ENCODE results near the gene LRRC55. TPM values are rescaled to one million over a fixed set of nuclear protein-coding genes. Genes with fewer than 3 reads are reported as not detected.

The LRRC55 gene
- total and polyA plus RNA-seq, 2 donors (not counting 3 experiments of a cell fraction or from before 2014, with no cell fraction given), result not detected

- H3K27ac ChIP-seq (ENCODE audit: insufficient read depth, low read depth, low read length), result no peak overlapping the region
- H3K9me3 ChIP-seq (replicated peaks; ENCODE audit: control insufficient read depth, insufficient read depth, low read length), result no peaks in the 10 kb centered on the region
- H3K4me2 ChIP-seq (ENCODE audit: insufficient read depth, low read length), result no peak overlapping the region
- H3K36me3 ChIP-seq (ENCODE audit: control insufficient read depth in 2 of 2, extremely low read depth in 1 of 2, insufficient read depth in 2 of 2, low read length in 2 of 2), result no peaks in the 10 kb centered on the region
- H3K79me2 ChIP-seq (ENCODE audit: control insufficient read depth, insufficient read depth, low read length), result no peaks in the 10 kb centered on the region
- no peak overlapping the region for H3K9ac ChIP-seq (replicated peaks; ENCODE audit: extremely low read depth, insufficient read depth, low read length)
- FAIRE-seq, result no peak
- H4K20me1 ChIP-seq (replicated peaks; ENCODE audit: control insufficient read depth, extremely low read depth, insufficient read depth, low read length), result no peaks in the 10 kb centered on the region
- no peaks in the 10 kb centered on the region for H3K9me1 ChIP-seq (replicated peaks; ENCODE audit: control insufficient read depth, extremely low read depth, insufficient read depth, low read length)
- no peaks in the 10 kb centered on the region for H3K4me1 ChIP-seq (ENCODE audit: control insufficient read depth, extremely low read depth, insufficient read depth, low read length)
- ChIA-PET CTCF (no interaction called here), POLR2A (no interaction called here)
- intact Hi-C loops (cut with micrococcal nuclease) (no loop called here), dilution Hi-C loops (cut with MboI; ENCODE audit: extremely low pct_ligation_motif_present, low sequenced_read_pairs) (no loop called here)
- no peak overlapping the region for H2AFZ ChIP-seq (ENCODE audit: low read depth, low read length)
- DNase-seq (ENCODE audit: low read depth, low spot score), result no peak
- no peak overlapping the region for H3K4me3 ChIP-seq (replicated peaks in 1 of 3; ENCODE audit: insufficient read depth in 1 of 3, low read depth in 1 of 3, low read length in 3 of 3)
- BruUV-seq (replicated peaks), result no TSS peak
- TF ChIP-seq GATA2 (IDR thresholded peaks at IDR 0.05; ENCODE audit: insufficient read depth, insufficient read length, low read depth, low read length) (no peak), MYC (IDR thresholded peaks at IDR 0.05; ENCODE audit: low read depth, low read length) (no peak), EZH2 (IDR thresholded peaks at IDR 0.05; ENCODE audit: borderline replicate concordance, low read depth, low read length, severe bottlenecking) (no peak), CTCF (IDR thresholded peaks at IDR 0.05; ENCODE audit: extremely low read depth in 1 of 2, insufficient read depth in 1 of 2, low read depth in 1 of 2, low read length in 2 of 2) (no peak), MAX (IDR thresholded peaks at IDR 0.05; ENCODE audit: insufficient read depth, insufficient read length) (no peak), FOS (IDR thresholded peaks at IDR 0.05; ENCODE audit: borderline replicate concordance, insufficient read depth, low read length) (no peak), POLR2AphosphoS5 (IDR thresholded peaks at IDR 0.05; ENCODE audit: insufficient read depth, low read depth, low read length) (no peak), POLR2A (IDR thresholded peaks at IDR 0.05; ENCODE audit: low read depth, low read length) (no peak)
- H3K27me3 ChIP-seq (ENCODE audit: control insufficient read depth in 2 of 2, insufficient read depth in 2 of 2, low read length in 2 of 2), result no peaks in the 10 kb centered on the region
Measured at GRCh38 chr11:57148621-57149020, 33.1 kb upstream of the LRRC55 start.

All from endothelial cell of umbilical vein (primary cell).